Measurements from ENCODE around the gene ST3GAL3.

- TF ChIP-seq CTCF (IDR thresholded peaks at IDR 0.05; ENCODE audit: low read depth, low read length) (no peak), POLR2A (IDR thresholded peaks at IDR 0.05; ENCODE audit: extremely low read depth, insufficient read length) (no peak), MYC (IDR thresholded peaks at IDR 0.05; ENCODE audit: low read depth, low read length) (no peak), MAX (IDR thresholded peaks at IDR 0.05; ENCODE audit: low read depth, low read length) (no peak)
Observed at GRCh38 chr1:43854473-43854872, 147.1 kb downstream of the ST3GAL3 start.

Measured in NB4 (cell line).